ENCODE measurements around the gene TMED1. TPM values are rescaled to one million over a fixed set of nuclear protein-coding genes. Genes with fewer than 3 reads are reported as not detected.

The TMED1 gene
- total RNA-seq, 1 donor: 43.1 TPM

- Histone ChIP-seq H3K4me1 (ENCODE audit: insufficient read depth, low read length) (peaks cover 13% of the 10 kb centered on the region), H3K27me3 (ENCODE audit: insufficient read depth, low read length) (no peaks in the 10 kb centered on the region), H3K79me2 (ENCODE audit: insufficient read depth, low read length) (no peaks in the 10 kb centered on the region), H3K4me3 (ENCODE audit: insufficient read depth, low read length) (peak overlapping the region; percentile 88), H3K4me2 (ENCODE audit: insufficient read depth, low read length) (peak overlapping the region; percentile 87), H2AFZ (ENCODE audit: low read length) (no peak overlapping the region), H3K27ac (ENCODE audit: low read depth, low read length) (peak overlapping the region; percentile 31), H4K20me1 (ENCODE audit: insufficient read depth, low read length) (peaks cover 2% of the 10 kb centered on the region), H3K36me3 (ENCODE audit: insufficient read depth, low read length) (peaks cover 22% of the 10 kb centered on the region), H3K9me3 (ENCODE audit: low read depth, low read length) (no peaks in the 10 kb centered on the region)
- TF ChIP-seq CTCF (IDR thresholded peaks at IDR 0.05; ENCODE audit: extremely low read depth, low read depth, low read length): no peak
- DNase-seq (ENCODE audit: insufficient read length, low spot score, missing footprints): peak; percentile 35
Measured at GRCh38 chr19:10835089-10835753, 791 bp downstream of the TMED1 start.

GRCh38 chr19:10832939-10833296 lies 3.1 kb downstream of the TMED1 start:
- Histone ChIP-seq H3K79me2 (ENCODE audit: insufficient read depth, low read length) (no peaks in the 10 kb centered on the region), H3K4me3 (ENCODE audit: insufficient read depth, low read length) (no peak overlapping the region), H3K9me3 (ENCODE audit: low read depth, low read length) (no peaks in the 10 kb centered on the region), H3K27ac (ENCODE audit: low read depth, low read length) (no peak overlapping the region), H3K4me2 (ENCODE audit: insufficient read depth, low read length) (no peak overlapping the region), H3K27me3 (ENCODE audit: insufficient read depth, low read length) (no peaks in the 10 kb centered on the region), H3K4me1 (ENCODE audit: insufficient read depth, low read length) (peaks cover 13% of the 10 kb centered on the region), H2AFZ (ENCODE audit: low read length) (no peak overlapping the region), H4K20me1 (ENCODE audit: insufficient read depth, low read length) (peaks cover 2% of the 10 kb centered on the region), H3K36me3 (ENCODE audit: insufficient read depth, low read length) (peaks cover 32% of the 10 kb centered on the region)
- TF ChIP-seq CTCF (IDR thresholded peaks at IDR 0.05; ENCODE audit: extremely low read depth, low read depth, low read length): no peak
- DNase-seq (ENCODE audit: insufficient read length, low spot score, missing footprints): peak; percentile 41

- Histone ChIP-seq H2AFZ (ENCODE audit: low read length) (no peak overlapping the region), H3K4me1 (ENCODE audit: insufficient read depth, low read length) (peaks cover 13% of the 10 kb centered on the region), H3K79me2 (ENCODE audit: insufficient read depth, low read length) (no peaks in the 10 kb centered on the region), H4K20me1 (ENCODE audit: insufficient read depth, low read length) (peaks cover 2% of the 10 kb centered on the region), H3K27me3 (ENCODE audit: insufficient read depth, low read length) (no peaks in the 10 kb centered on the region), H3K4me3 (ENCODE audit: insufficient read depth, low read length) (no peak overlapping the region), H3K27ac (ENCODE audit: low read depth, low read length) (no peak overlapping the region), H3K4me2 (ENCODE audit: insufficient read depth, low read length) (no peak overlapping the region), H3K9me3 (ENCODE audit: low read depth, low read length) (no peaks in the 10 kb centered on the region), H3K36me3 (ENCODE audit: insufficient read depth, low read length) (peaks cover 32% of the 10 kb centered on the region)
- DNase-seq (ENCODE audit: insufficient read length, low spot score, missing footprints): peak; percentile 67
- TF ChIP-seq CTCF (IDR thresholded peaks at IDR 0.05; ENCODE audit: extremely low read depth, low read depth, low read length): no peak
Measured at GRCh38 chr19:10831987-10832938, 3.7 kb downstream of the TMED1 start.
